HCT116 (cell line): ENCODE measurements around the gene DAGLA. TPM values are rescaled to one million over a fixed set of nuclear protein-coding genes. Genes with fewer than 3 reads are reported as not detected.

Experiments
- ATAC-seq: fragments of 200-7000 bp; cut with Tn5 transposase; 2 replicates; pipeline ENCODE4 v1.9.1; 2020; ENCODE audit warnings: mild to moderate bottlenecking, moderate library complexity
- BruUV-seq: library from RNA; stranded (reverse); fragments of 400-500 nt; replicated peaks from 2 replicates; lab custom pipeline; 2021; lab: Mats Ljungman, UMichigan
- CTCF ChIA-PET: fragments of 300-600 bp; sonication (Branson Sonifier 250); formaldehyde crosslinking; loops from one replicate; lab custom pipeline; 2021; ENCODE audit warnings: antibody characterized with exemption; lab: Charles Lee
- POLR2A ChIA-PET: fragments of 300-600, 350-600 bp; sonication (Branson Sonifier 250); formaldehyde crosslinking; loops from one replicate; lab custom pipeline; 2021; ENCODE audit warnings: antibody characterized with exemption; lab: Charles Lee
- RAD21 ChIA-PET, 2 experiments: fragments of 300-600 bp; sonication (Branson Sonifier 250); formaldehyde crosslinking; loops; one replicate each; lab custom pipeline; 2023; ENCODE audit warnings: low total read pairs in 2 of 2; ENCODE audit not compliant: uncharacterized antibody in 2 of 2, unreplicated experiment in 2 of 2, low non-redundant PET in 1 of 2; lab: Charles Lee
- DNase-seq: peaks from one replicate; pipeline ENCODE4 v3.0.0-alpha.2; 2010; ENCODE audit warnings: low read depth, low spot score
- H2AFZ ChIP-seq: fragments of 200-600 bp; shearing (Covaris generic), sonication (generic); 2 replicates; pipeline ENCODE4 v1.6.1; 2017; ENCODE audit warnings: low read depth, mixed run types, mixed read lengths, antibody characterized with exemption, low read length; ENCODE audit not compliant: poor library complexity, severe bottlenecking
- H3K27ac ChIP-seq: 2 replicates; pipeline ENCODE4 v1.5.1; 2012; ENCODE audit warnings: low read depth, low read length
- H3K27me3 ChIP-seq: fragments of 200-600 bp; sonication (generic); 2 replicates; pipeline ENCODE4 v1.6.1; 2016; ENCODE audit warnings: mixed run types, low read length, mixed read lengths; ENCODE audit not compliant: insufficient read depth
- H3K36me3 ChIP-seq, 2 experiments: fragments of 200-500 bp in 1 of 2; fragments of 200-600 bp in 1 of 2; sonication (Bioruptor generic) in 1 of 2; sonication (generic) in 1 of 2; 2 replicates each; pipeline versions ENCODE4 v1.5.1 to v1.6.1; 2014 to 2016; ENCODE audit warnings: low read length in 2 of 2, inconsistent platforms in 1 of 2, mixed read lengths in 1 of 2, mixed run types in 1 of 2; ENCODE audit not compliant: insufficient read depth in 2 of 2, control insufficient read depth in 1 of 2
- H3K4me1 ChIP-seq, 2 experiments: fragments of 200-600 bp in 1 of 2; sonication (generic) in 1 of 2; 2 replicates each; pipeline versions ENCODE4 v1.5.1 to v1.6.1; 2012 to 2017; ENCODE audit warnings: low read length in 2 of 2, inconsistent platforms in 1 of 2, mild to moderate bottlenecking in 1 of 2, mixed read lengths in 1 of 2, mixed run types in 1 of 2, moderate library complexity in 1 of 2; ENCODE audit not compliant: insufficient read depth in 2 of 2, control insufficient read depth in 1 of 2
- H3K4me2 ChIP-seq: fragments of 200-600 bp; sonication (generic); 2 replicates; pipeline ENCODE4 v1.6.1; 2017; ENCODE audit warnings: mixed run types, low read length, mixed read lengths
- H3K4me3 ChIP-seq, 2 experiments: fragments of 200-600 bp in 1 of 2; sonication (generic) in 1 of 2; replicated peaks in 1 of 2; 2 replicates each; pipeline ENCODE4 v1.5.1; 2011 to 2016; ENCODE audit warnings: low read length in 2 of 2, control low read depth in 1 of 2, low read depth in 1 of 2, mild to moderate bottlenecking in 1 of 2, mixed read lengths in 1 of 2, mixed run types in 1 of 2
- H3K79me2 ChIP-seq: fragments of 200-600 bp; sonication (generic); 2 replicates; pipeline ENCODE4 v1.6.1; 2017; ENCODE audit warnings: mild to moderate bottlenecking, mixed run types, low read length, moderate library complexity, mixed read lengths; ENCODE audit not compliant: insufficient read depth
- H3K9ac ChIP-seq: fragments of 200-600 bp; sonication (generic); 2 replicates; pipeline ENCODE4 v1.6.1; 2016; ENCODE audit warnings: low read length, mixed read lengths
- H3K9me2 ChIP-seq: fragments of 200-600 bp; sonication (generic), shearing (Covaris generic); 2 replicates; pipeline ENCODE4 v1.6.1; 2017; ENCODE audit warnings: mixed run types, mild to moderate bottlenecking, moderate library complexity; ENCODE audit not compliant: insufficient read depth
- H3K9me3 ChIP-seq, 2 experiments: fragments of 200-500 bp in 1 of 2; fragments of 200-600 bp in 1 of 2; sonication (Bioruptor generic) in 1 of 2; sonication (generic) in 1 of 2; 2 replicates each; pipeline ENCODE4 v1.6.1; 2014 to 2017; ENCODE audit warnings: low read length in 2 of 2, mixed read lengths in 2 of 2, inconsistent platforms in 1 of 2, low read depth in 1 of 2, mild to moderate bottlenecking in 1 of 2, mixed run types in 1 of 2, moderate library complexity in 1 of 2; ENCODE audit not compliant: control insufficient read depth in 1 of 2, insufficient read depth in 1 of 2
- H4K20me1 ChIP-seq: fragments of 200-600 bp; sonication (generic), shearing (Covaris generic); 2 replicates; pipeline ENCODE4 v1.6.1; 2017; ENCODE audit warnings: mixed run types, mild to moderate bottlenecking, moderate library complexity; ENCODE audit not compliant: insufficient read depth
- ATF3 ChIP-seq: IDR thresholded peaks from 2 replicates; pipeline ENCODE4 v1.6.1; 2012
- EZH2 ChIP-seq: fragments of 200-600 bp; sonication (generic); IDR thresholded peaks from 2 replicates; pipeline ENCODE4 v1.6.1; 2017; ENCODE audit warnings: antibody characterized with exemption, mixed run types
- EZH2phosphoT487 ChIP-seq: fragments of 200-600 bp; IDR thresholded peaks from 2 replicates; pipeline ENCODE4 v1.6.1; 2018; ENCODE audit warnings: antibody characterized with exemption, borderline replicate concordance
- FOSL1 ChIP-seq: IDR thresholded peaks from 2 replicates; pipeline ENCODE4 v1.6.1; 2012; ENCODE audit warnings: low read depth
- JUND ChIP-seq: IDR thresholded peaks from 2 replicates; pipeline ENCODE4 v1.6.1; 2012
- REST ChIP-seq: IDR thresholded peaks from 2 replicates; pipeline ENCODE4 v1.6.1; 2012; ENCODE audit warnings: low read depth
- SRF ChIP-seq: IDR thresholded peaks from 2 replicates; pipeline ENCODE4 v1.6.1; 2012; ENCODE audit warnings: low read depth
- YY1 ChIP-seq: IDR thresholded peaks from 2 replicates; pipeline ENCODE4 v1.6.1; 2011; ENCODE audit warnings: low read length, low read depth, moderate library complexity, mild to moderate bottlenecking; ENCODE audit not compliant: insufficient replicate concordance; ENCODE audit errors: extremely low read depth
- ZFX ChIP-seq: fragments of 450-650 bp; IDR thresholded peaks from 2 replicates; pipeline ENCODE4 v1.6.1; 2017
- ZNF274 ChIP-seq: fragments of 200-500 bp; sonication (Bioruptor generic); IDR thresholded peaks from 2 replicates; pipeline ENCODE4 v1.6.1; 2014; ENCODE audit warnings: mild to moderate bottlenecking, low read depth, low read length, inconsistent platforms
- intact Hi-C: fragments of 100-400 bp; cut with micrococcal nuclease; formaldehyde crosslinking; loops from 2 replicates; pipeline ENCODE4 v1.10.0; 2022
- total RNA-seq: library from RNA; stranded (reverse); gene quantifications from one replicate; pipeline ENCODE4 v1.2.1, GENCODE V29; 2021; ENCODE audit not compliant: unreplicated experiment
- TF ChIP-seq, protein P1 (sequence below), 3 experiments: fragments of 200-600 bp in 1 of 3; sonication (generic) in 1 of 3; IDR thresholded peaks in 2 of 3; conservative IDR thresholded peaks in 1 of 3; 2 replicates each; pipeline ENCODE4 v1.5.1; 2012 to 2017; ENCODE audit warnings: low read depth in 2 of 3, low read length in 2 of 3, antibody characterized with exemption in 1 of 3, borderline replicate concordance in 1 of 3, control low read depth in 1 of 3, mild to moderate bottlenecking in 1 of 3, mixed read lengths in 1 of 3, mixed run types in 1 of 3, moderate library complexity in 1 of 3; ENCODE audit not compliant: insufficient read depth in 1 of 3

The DAGLA gene
- total RNA-seq, 1 experiment from 2014 or later, result 2.7 TPM

GRCh38 chr11:61704838-61705237 is 24.6 kb downstream of the DAGLA start:
- no peak for ATAC-seq
- Histone ChIP-seq H3K9ac (no peak overlapping the region), H3K79me2 (no peaks in the 10 kb centered on the region), H3K4me1 (peaks cover 21 to 22% of the 10 kb centered on the region in 2 experiments), H3K4me3 (no peak overlapping the region), H3K27me3 (no peaks in the 10 kb centered on the region), H3K36me3 (no peaks in the 10 kb centered on the region), H3K9me3 (no peaks in the 10 kb centered on the region), H4K20me1 (no peaks in the 10 kb centered on the region), H3K27ac (no peak overlapping the region), H3K4me2 (no peak overlapping the region), H2AFZ (no peak overlapping the region), H3K9me2 (no peaks in the 10 kb centered on the region)
- intact Hi-C loops, result no loop called here
- CTCF ChIA-PET, result interaction anchor here (0.8 to 1.6 kb wide), 2 partner anchors 29 to 130 kb away, joined by 3 read pairs; no protein-coding TSS in a partner anchor
- POLR2A ChIA-PET, result interaction anchor here (0.7 kb wide), 1 partner anchor 25 kb away, joined by 3 read pairs; no protein-coding TSS in a partner anchor
- TF ChIP-seq JUND, result no peak
- TF ChIP-seq ZNF274, result no peak
- TF ChIP-seq ATF3, result no peak
- no peak for TF ChIP-seq EZH2
- no peak for TF ChIP-seq YY1
- TF ChIP-seq EZH2phosphoT487, result no peak
- RAD21 ChIA-PET, result no interaction called here
- no peak for DNase-seq
- BruUV-seq, result no TSS peak

- no peak overlapping the region for H3K4me2 ChIP-seq
- no TSS peak for BruUV-seq
- no peaks in the 10 kb centered on the region for H3K9me2 ChIP-seq
- intact Hi-C loops, result no loop called here
- H3K27ac ChIP-seq, result no peak overlapping the region
- no peak overlapping the region for H2AFZ ChIP-seq
- H3K79me2 ChIP-seq, result no peaks in the 10 kb centered on the region
- H3K36me3 ChIP-seq, result no peaks in the 10 kb centered on the region
- peaks cover 2 to 4% of the 10 kb centered on the region in 2 experiments; a peak in 2 of 4 replicates for H3K4me1 ChIP-seq
- H4K20me1 ChIP-seq, result no peaks in the 10 kb centered on the region
- ATAC-seq (no peak), DNase-seq (no peak)
- H3K9me3 ChIP-seq, result no peaks in the 10 kb centered on the region
- POLR2A ChIA-PET, result no interaction called here
- no peak overlapping the region for H3K4me3 ChIP-seq
- CTCF ChIA-PET, result interaction anchor here (1.0 to 1.1 kb wide), 2 partner anchors 9 to 27 kb away, joined by 3 read pairs; no protein-coding TSS in a partner anchor
- RAD21 ChIA-PET, result interaction anchor here in 1 of 2 experiments (0.7 kb wide), 1 partner anchor 19 kb away, joined by 3 read pairs; no protein-coding TSS in a partner anchor
- no peak for TF ChIP-seq FOSL1
- no peak for TF ChIP-seq SRF
- no peak for TF ChIP-seq YY1
- TF ChIP-seq JUND, result no peak
- no peak for TF ChIP-seq EZH2phosphoT487
- TF ChIP-seq, protein P1, sequence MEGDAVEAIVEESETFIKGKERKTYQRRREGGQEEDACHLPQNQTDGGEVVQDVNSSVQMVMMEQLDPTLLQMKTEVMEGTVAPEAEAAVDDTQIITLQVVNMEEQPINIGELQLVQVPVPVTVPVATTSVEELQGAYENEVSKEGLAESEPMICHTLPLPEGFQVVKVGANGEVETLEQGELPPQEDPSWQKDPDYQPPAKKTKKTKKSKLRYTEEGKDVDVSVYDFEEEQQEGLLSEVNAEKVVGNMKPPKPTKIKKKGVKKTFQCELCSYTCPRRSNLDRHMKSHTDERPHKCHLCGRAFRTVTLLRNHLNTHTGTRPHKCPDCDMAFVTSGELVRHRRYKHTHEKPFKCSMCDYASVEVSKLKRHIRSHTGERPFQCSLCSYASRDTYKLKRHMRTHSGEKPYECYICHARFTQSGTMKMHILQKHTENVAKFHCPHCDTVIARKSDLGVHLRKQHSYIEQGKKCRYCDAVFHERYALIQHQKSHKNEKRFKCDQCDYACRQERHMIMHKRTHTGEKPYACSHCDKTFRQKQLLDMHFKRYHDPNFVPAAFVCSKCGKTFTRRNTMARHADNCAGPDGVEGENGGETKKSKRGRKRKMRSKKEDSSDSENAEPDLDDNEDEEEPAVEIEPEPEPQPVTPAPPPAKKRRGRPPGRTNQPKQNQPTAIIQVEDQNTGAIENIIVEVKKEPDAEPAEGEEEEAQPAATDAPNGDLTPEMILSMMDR (IDR thresholded peaks at IDR 0.05 in 2 of 3, conservative IDR thresholded peaks at IDR 0.05 in 1 of 3; ENCODE audit: borderline replicate concordance in 1 of 3, insufficient read depth in 1 of 3, low read depth in 2 of 3, low read length in 2 of 3), result no peak
- TF ChIP-seq REST, result no peak
- TF ChIP-seq ZFX, result no peak
- TF ChIP-seq EZH2, result no peak
- H3K9ac ChIP-seq, result no peak overlapping the region
- no peaks in the 10 kb centered on the region for H3K27me3 ChIP-seq
Observed at GRCh38 chr11:61706452-61707400, 26.5 kb downstream of the DAGLA start.
